PC-3 (cell line): ENCODE measurements around the gene RABL3. TPM values are rescaled to one million over a fixed set of nuclear protein-coding genes. Genes with fewer than 3 reads are reported as not detected.
A peak's percentile ranks its signal among the peaks of the same experiment; 100 is the strongest.
"Not testable (repeated sequence)": the region's sequence is repeated elsewhere in the genome, so short reads cannot be mapped to it uniquely, and the experiment has no call there.

Source experiments
- ATAC-seq: fragments of 200-7000 bp; cut with Tn5 transposase; 2 replicates; pipeline ENCODE4 v1.9.1; 2020; ENCODE audit warnings: mild to moderate bottlenecking, moderate library complexity
- BruUV-seq: library from RNA; stranded (reverse); fragments of 400-500 nt; replicated peaks from 2 replicates; lab custom pipeline; 2021; lab: Mats Ljungman, UMichigan
- CTCF ChIA-PET: fragments of 300-600 bp; sonication (Branson Sonifier 250); formaldehyde crosslinking; loops from one replicate; lab custom pipeline; 2022; ENCODE audit warnings: antibody characterized with exemption; lab: Charles Lee
- POLR2A ChIA-PET: fragments of 300-600 bp; sonication (Branson Sonifier 250); formaldehyde crosslinking; loops from one replicate; lab custom pipeline; 2022; ENCODE audit warnings: antibody characterized with exemption; ENCODE audit not compliant: unreplicated experiment; lab: Charles Lee
- DNase-seq: peaks from one replicate; pipeline ENCODE4 v3.0.0-alpha.2; 2015
- H2AFZ ChIP-seq: fragments of 300-600 bp; sonication (generic); 2 replicates; pipeline ENCODE4 v1.6.0; 2016; ENCODE audit warnings: antibody characterized with exemption, low read length
- H3F3A ChIP-seq: fragments of 300-600 bp; sonication (generic); one replicate; pipeline ENCODE4 v1.6.0; 2017; ENCODE audit warnings: antibody characterized with exemption, low read length, control low read depth, mild to moderate bottlenecking; ENCODE audit not compliant: unreplicated experiment
- H3K27ac ChIP-seq: fragments of 300-600 bp; sonication (generic); 2 replicates; pipeline ENCODE4 v1.5.1; 2016; ENCODE audit warnings: mild to moderate bottlenecking, low read length
- H3K27me3 ChIP-seq: fragments of 300-600 bp; sonication (generic); 2 replicates; pipeline ENCODE4 v1.6.1; 2016; ENCODE audit warnings: low read length, mixed read lengths
- H3K36me3 ChIP-seq: fragments of 300-600 bp; sonication (generic); 2 replicates; pipeline ENCODE4 v1.6.1; 2016; ENCODE audit warnings: low read depth, mixed run types, low read length, mixed read lengths
- H3K4me1 ChIP-seq: fragments of 300-600 bp; sonication (generic); 2 replicates; pipeline ENCODE4 v1.5.1; 2016; ENCODE audit warnings: low read length; ENCODE audit not compliant: insufficient read depth
- H3K4me2 ChIP-seq: fragments of 300-600 bp; sonication (generic); 2 replicates; pipeline ENCODE4 v1.6.0; 2016; ENCODE audit warnings: low read length
- H3K4me3 ChIP-seq: fragments of 300-600 bp; sonication (generic); 2 replicates; pipeline ENCODE4 v1.5.1; 2016; ENCODE audit warnings: mild to moderate bottlenecking, low read length, mixed read lengths
- H3K79me2 ChIP-seq: fragments of 300-600 bp; sonication (generic); 2 replicates; pipeline ENCODE4 v1.6.1; 2017; ENCODE audit warnings: low read length, mixed read lengths
- H3K9ac ChIP-seq: fragments of 300-600 bp; sonication (generic); 2 replicates; pipeline ENCODE4 v1.6.0; 2016; ENCODE audit warnings: mild to moderate bottlenecking, low read length
- H3K9me2 ChIP-seq: fragments of 300-600 bp; sonication (generic); replicated peaks from 2 replicates; pipeline ENCODE4 v1.6.1; 2016; ENCODE audit warnings: mixed run types, low read length, mixed read lengths
- H3K9me3 ChIP-seq: fragments of 300-600 bp; sonication (generic); 2 replicates; pipeline ENCODE4 v1.6.1; 2016; ENCODE audit warnings: low read length, mixed read lengths
- H4K20me1 ChIP-seq: fragments of 300-600 bp; sonication (generic); 2 replicates; pipeline ENCODE4 v1.6.1; 2016; ENCODE audit warnings: low read length, mixed read lengths
- CTCF ChIP-seq: fragments of 300-600 bp; sonication (generic); conservative IDR thresholded peaks from 2 replicates; pipeline ENCODE4 v1.5.1; 2017; ENCODE audit warnings: antibody characterized with exemption, low read depth, mild to moderate bottlenecking, low read length
- EZH2 ChIP-seq: fragments of 300-600 bp; sonication (generic); IDR thresholded peaks from one replicate; pipeline ENCODE4 v1.6.1; 2017; ENCODE audit warnings: antibody characterized with exemption, mild to moderate bottlenecking, low read length; ENCODE audit not compliant: unreplicated experiment
- EZH2phosphoT487 ChIP-seq: fragments of 300-600 bp; sonication (generic); IDR thresholded peaks from 2 replicates; pipeline ENCODE4 v1.6.1; 2018; ENCODE audit warnings: mild to moderate bottlenecking, antibody characterized with exemption, low read length, borderline replicate concordance
- intact Hi-C: fragments of 100-400 bp; cut with micrococcal nuclease; formaldehyde crosslinking; loops from 2 replicates; pipeline ENCODE4 v1.9.0; 2023
- total RNA-seq: library from RNA; depleted of rRNA; stranded (reverse); fragments of >200 nt; gene quantifications from 2 replicates; pipeline ENCODE4 v1.2.3, GENCODE V29; 2014

Gene RABL3
- total RNA-seq, 1 experiment from 2014 or later: 24.3 TPM

GRCh38 chr3:120741837-120742197 lies 499 bp downstream of the RABL3 start:
- Histone ChIP-seq H3K9me2 (no peaks in the 10 kb centered on the region), H3K4me2 (peak overlapping the region; percentile 99), H3K9me3 (no peaks in the 10 kb centered on the region), H4K20me1 (no peaks in the 10 kb centered on the region), H3K27ac (peak overlapping the region; percentile 79), H3K27me3 (no peaks in the 10 kb centered on the region), H3K4me1 (peaks cover 16% of the 10 kb centered on the region), H3K79me2 (peaks cover 62% of the 10 kb centered on the region), H3K4me3 (peak overlapping the region; percentile 93), H2AFZ (peak overlapping the region; percentile 89), H3F3A (no peaks in the 10 kb centered on the region), H3K36me3 (peaks cover 12% of the 10 kb centered on the region), H3K9ac (peak overlapping the region; percentile 91)
- ATAC-seq (peak; percentile 1; the same call in 1 of the 2 replicates), DNase-seq (no peak)
- POLR2A ChIA-PET: interaction anchor here (0.5 to 0.6 kb wide), 2 partner anchors 42 to 49 kb away, joined by 4 to 6 read pairs; no protein-coding TSS in a partner anchor
- no peak for TF ChIP-seq CTCF
- TF ChIP-seq EZH2: no peak
- no peak for TF ChIP-seq EZH2phosphoT487
- intact Hi-C loops: loop anchor here (1.0 to 5.0 kb wide), 8 partner anchors 25 to 325 kb away; partner anchors contain the start of gene NDUFB4
- CTCF ChIA-PET: no interaction called here
- BruUV-seq: TSS peak; percentile 56

- no peaks in the 10 kb centered on the region for H4K20me1 ChIP-seq
- ATAC-seq (no peak), DNase-seq (peak; percentile 15)
- H3K9me2 ChIP-seq: no peaks in the 10 kb centered on the region
- peak overlapping the region; percentile 99 for H3K4me2 ChIP-seq
- no peaks in the 10 kb centered on the region for H3K27me3 ChIP-seq
- H3K9ac ChIP-seq: peak overlapping the region; percentile 91
- peaks cover 16% of the 10 kb centered on the region for H3K4me1 ChIP-seq
- H3K4me3 ChIP-seq: peak overlapping the region; percentile 93
- ChIA-PET POLR2A (no interaction called here), CTCF (no interaction called here)
- no TSS peak for BruUV-seq
- peaks cover 12% of the 10 kb centered on the region for H3K36me3 ChIP-seq
- no peaks in the 10 kb centered on the region for H3K9me3 ChIP-seq
- intact Hi-C loops: loop anchor here (5.0 kb wide), 1 partner anchor 324 kb away; no protein-coding TSS in a partner anchor
- H2AFZ ChIP-seq: no peak overlapping the region; the same call in 1 of the 2 replicates
- H3F3A ChIP-seq: no peaks in the 10 kb centered on the region
- H3K79me2 ChIP-seq: peaks cover 57% of the 10 kb centered on the region
- H3K27ac ChIP-seq: no peak overlapping the region
- TF ChIP-seq CTCF (no peak), EZH2phosphoT487 (no peak), EZH2 (no peak)
These were observed 996 bp downstream of the RABL3 start for GRCh38 chr3:120741320-120741719.

GRCh38 chr3:120738006-120738405 lies 4.3 kb downstream of the RABL3 start:
- H4K20me1 ChIP-seq, DNase-seq, H3K4me2 ChIP-seq, H3K9me3 ChIP-seq, POLR2A ChIA-PET, H2AFZ ChIP-seq, intact Hi-C loops, H3F3A ChIP-seq, H3K9ac ChIP-seq, BruUV-seq, H3K27ac ChIP-seq, H3K27me3 ChIP-seq, CTCF ChIA-PET, ATAC-seq, H3K4me1 ChIP-seq, H3K4me3 ChIP-seq, H3K9me2 ChIP-seq: not testable (repeated sequence)
- peaks cover 24% of the 10 kb centered on the region for H3K79me2 ChIP-seq
- peaks cover 12% of the 10 kb centered on the region for H3K36me3 ChIP-seq
